Activated CD8-positive, alpha-beta memory T cell treated with anti-CD3 and anti-CD28 coated beads, Interleukin-2, amount 50 U/mL, for 24 hours (primary cell): ENCODE measurements around the gene ZBED6.
"Not testable (repeated sequence)": the region's sequence is repeated elsewhere in the genome, so short reads cannot be mapped to it uniquely, and the experiment has no call there.

Experiments
- DNase-seq: peaks from one replicate; pipeline ENCODE4 v3.0.0-alpha.2; 2020; ENCODE audit errors: extremely low read depth

Gene ZBED6

DNA sequence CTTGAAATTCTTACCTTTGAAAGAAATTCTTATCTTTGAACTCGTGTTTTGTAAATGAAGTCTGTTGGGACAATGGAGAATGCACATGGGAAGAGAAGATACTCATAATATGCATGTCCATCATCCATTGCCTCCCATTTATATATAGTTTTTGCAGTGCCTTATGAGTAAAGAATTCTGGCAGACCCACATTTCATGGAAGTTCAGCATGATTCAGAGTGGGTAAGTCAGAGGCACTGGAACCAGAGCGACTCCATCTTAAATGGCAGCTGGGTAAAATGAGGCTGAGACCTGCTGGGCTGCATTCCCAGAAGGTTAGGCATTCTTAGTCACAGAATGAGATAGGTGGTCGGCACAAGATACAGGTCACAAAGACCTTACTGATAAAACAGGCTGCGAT is 16.6 kb upstream of the ZBED6 start:
- DNase-seq = no peak

DNA sequence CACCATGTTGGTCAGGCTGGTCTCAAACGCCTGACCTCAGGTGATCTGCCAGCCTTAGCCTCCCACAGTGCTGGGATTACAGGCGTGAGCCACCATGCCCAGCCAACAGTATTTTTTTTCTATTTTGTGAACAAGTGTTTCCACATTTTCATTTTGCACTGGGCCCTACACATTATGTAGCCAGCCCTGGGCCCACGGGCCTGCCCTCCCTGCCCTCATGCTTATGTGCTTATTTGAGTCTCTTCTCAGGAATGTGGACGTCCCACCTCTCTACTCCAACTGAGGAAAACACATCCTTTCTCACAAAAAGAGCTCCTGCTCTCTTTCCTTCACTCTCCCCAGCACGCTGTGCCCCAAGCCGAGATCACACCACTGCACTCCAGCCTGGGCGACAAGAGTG is 13.5 kb upstream of the ZBED6 start:
- no peak for DNase-seq

DNA sequence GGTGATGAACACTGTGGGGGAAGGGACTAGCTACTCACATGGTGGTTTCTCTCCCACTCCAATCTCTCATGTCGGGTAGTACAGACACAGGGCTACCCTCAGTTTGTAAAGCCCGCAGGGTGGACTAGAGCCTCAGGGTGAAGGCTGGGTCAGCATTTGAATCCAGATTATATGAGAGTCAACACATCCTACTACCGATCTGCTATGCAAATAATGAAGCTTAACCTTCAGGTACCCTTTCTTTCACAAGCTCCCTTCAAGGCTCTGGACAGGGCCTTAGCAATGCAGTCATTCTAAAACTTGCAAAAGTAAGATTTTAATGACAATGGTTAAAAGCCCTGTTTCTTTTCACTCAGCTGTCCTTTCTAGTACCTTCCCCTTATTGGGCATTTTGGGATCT is 5.5 kb upstream of the ZBED6 start:
- no peak for DNase-seq

DNA sequence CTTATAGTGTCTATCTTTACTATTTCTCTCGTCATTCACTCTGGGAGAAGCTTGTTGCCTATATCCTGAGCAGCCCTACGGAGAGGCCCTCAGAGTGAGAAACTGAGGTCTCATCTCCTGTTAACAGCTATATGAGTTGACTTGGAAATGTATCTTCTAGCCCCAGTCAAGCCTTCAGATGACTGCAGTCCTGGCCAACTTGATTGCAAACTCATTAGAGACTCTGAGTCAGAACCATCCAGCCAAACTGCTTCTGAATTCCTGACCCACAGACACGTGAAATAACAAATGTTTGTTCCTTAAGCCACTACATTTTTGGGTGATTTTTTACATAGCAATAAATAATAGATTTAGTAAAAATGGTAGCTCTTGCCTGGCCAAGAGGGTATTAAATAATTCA is 3.9 kb upstream of the ZBED6 start:
- no peak for DNase-seq

DNA sequence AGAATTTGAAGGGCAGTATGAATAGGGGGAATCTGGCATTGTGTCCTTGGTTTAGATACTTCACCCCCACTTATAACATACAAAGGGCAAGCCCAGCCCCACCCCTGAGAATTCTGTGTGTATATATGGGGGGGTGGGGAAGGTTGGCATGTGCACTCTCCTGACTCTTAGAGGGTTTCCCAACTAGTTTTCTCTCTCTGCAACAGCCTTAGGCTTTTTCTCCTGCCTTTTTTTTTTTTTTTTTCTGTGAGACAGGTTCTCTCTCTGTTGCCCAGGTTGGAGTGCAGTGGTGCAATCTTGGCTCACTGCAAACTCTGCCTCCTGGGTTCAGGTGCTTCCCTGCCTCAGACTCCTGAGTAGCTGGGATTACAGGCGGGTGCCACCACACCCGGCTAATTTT is 2.9 kb upstream of the ZBED6 start:
- DNase-seq = no peak

DNA sequence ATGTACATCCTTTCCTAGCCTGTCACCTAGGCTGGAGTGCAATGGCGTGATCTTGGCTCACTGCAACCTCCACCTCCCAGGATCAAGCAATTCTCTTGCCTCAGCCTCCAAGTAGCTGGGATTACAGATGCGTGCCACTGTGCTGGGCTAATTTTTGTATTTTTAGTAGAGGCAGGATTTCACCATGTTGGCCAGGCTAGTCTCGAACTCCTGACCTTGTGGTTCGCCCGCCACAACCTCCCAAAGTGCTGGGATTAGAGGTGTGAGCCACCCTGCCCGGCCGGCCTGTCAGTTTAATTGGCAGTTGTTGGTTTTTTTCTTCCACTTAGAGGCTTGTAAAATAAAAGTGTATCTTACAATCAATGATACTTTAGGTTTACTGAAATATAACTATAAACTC is 1.9 kb upstream of the ZBED6 start:
- DNase-seq = not testable (repeated sequence)

DNA sequence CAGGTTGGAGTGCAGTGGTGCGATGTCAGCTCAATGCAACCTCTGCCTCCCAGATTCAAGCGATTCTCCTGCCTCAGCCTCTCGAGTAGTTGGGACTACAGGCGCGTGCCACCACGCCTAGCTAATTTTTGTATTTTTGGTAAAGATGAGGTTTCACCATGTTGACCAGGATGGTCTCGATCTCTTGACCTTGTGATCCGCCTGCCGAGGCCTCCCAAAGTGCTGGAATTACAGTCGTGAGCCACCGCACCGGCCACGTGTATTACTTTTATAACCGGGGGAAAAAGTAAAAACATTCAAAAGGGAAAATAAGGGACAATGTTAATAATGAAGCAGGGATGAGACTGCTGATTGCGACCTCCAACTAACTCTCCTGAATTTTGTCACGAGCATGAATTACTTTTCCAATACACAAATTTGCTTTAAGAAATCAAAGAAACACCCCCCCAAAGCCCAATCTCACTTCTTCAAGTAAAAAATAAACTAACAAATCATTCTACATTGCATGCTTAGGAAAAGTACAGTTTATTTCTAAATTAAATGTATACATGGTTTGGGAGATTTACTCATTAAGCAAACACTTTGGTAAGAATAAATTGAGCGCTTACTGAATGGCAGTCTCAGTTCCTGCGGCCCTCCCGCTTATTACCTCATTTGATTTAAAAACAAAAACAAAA is 521 bp upstream of the ZBED6 start:
- no peak for DNase-seq

DNA sequence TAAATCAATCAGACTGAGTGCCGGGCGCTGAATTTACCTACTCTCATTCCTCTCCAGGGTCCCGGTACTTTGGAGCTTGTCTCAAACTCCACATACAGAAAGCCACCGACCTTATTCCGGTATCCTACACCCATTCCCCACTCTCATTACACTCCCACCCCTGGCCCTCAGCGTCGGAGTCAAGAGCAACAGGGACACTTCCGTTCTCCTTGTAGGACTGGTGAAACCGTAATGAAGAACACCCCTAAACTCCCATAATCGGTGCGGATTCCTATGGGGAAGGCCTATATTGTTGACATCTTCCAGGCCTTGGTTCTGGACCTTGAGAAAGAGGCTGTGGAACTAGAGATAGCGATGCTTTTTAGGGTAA is 798 bp downstream of the ZBED6 start:
- no peak for DNase-seq

DNA sequence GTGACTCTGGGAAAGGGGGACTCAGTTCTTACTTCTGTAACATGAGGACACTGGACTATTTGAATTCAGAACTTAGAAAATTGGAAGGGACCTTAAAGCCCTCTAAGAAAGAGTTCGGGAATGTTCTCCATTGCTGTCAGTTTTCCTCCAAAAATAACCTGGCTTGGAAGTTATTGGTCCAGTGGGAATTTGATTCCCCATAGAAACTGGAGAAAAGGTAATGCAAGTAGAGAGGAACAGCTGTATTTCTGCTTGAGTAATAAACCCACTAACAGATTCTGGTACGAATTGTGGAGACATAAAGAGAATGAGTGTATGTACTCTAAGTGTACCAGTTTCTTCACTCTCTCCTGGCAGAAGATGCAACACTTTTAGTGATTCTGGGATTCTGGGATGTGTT is 1.8 kb downstream of the ZBED6 start:
- no peak for DNase-seq

DNA sequence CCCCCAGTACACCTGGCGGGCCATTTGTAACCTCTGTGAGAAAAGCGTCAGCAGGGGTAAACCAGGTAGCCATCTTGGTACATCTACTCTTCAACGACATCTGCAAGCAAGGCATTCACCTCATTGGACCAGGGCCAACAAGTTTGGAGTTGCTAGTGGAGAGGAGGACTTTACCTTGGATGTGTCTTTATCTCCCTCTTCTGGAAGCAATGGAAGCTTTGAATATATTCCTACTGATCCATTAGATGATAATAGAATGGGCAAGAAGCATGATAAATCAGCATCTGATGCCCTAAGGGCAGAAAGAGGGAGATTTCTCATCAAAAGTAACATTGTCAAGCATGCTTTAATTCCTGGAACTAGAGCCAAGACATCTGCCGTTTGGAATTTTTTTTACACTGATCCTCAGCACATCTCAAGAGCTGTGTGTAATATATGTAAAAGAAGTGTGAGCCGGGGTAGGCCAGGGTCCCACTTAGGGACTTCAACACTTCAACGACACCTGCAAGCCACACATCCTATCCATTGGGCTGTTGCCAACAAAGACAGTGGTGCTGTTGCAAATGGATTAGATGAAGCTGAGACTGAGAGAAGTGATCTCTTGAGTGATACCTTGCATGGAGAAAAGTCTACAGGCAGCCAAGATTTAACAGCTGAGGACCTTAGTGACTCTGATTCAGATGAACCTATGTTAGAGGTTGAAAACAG is 2.7 kb downstream of the ZBED6 start:
- DNase-seq = no peak

DNA sequence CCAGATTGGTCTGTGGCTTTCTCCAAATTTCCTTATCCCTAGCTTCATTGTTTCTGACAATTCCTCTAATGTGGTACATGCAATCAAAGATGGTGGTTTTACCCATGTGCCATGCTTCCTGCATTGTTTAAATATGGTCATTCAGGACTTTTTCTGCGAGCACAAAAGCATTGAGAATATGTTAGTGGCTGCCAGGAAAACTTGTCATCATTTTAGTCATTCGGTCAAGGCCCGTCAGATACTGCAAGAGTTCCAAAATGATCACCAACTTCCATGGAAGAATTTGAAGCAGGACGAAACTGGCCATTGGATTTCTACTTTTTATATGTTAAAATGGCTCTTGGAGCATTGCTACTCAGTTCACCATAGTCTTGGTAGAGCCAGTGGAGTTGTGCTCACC is 3.7 kb downstream of the ZBED6 start:
- DNase-seq = no peak

DNA sequence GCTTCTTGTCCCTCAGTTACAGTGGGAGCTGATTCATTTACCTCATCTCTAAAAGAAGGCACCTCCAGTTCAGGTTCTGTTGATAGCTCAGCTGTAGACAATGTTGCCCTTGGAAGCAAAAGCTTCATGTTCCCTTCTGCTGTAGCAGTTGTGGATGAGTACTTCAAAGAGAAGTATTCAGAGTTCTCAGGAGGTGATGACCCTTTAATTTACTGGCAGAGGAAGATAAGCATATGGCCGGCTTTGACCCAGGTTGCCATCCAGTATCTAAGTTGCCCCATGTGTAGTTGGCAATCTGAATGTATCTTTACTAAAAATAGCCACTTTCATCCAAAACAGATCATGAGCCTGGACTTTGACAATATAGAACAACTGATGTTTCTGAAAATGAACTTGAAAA is 4.5 kb downstream of the ZBED6 start:
- no peak for DNase-seq

DNA sequence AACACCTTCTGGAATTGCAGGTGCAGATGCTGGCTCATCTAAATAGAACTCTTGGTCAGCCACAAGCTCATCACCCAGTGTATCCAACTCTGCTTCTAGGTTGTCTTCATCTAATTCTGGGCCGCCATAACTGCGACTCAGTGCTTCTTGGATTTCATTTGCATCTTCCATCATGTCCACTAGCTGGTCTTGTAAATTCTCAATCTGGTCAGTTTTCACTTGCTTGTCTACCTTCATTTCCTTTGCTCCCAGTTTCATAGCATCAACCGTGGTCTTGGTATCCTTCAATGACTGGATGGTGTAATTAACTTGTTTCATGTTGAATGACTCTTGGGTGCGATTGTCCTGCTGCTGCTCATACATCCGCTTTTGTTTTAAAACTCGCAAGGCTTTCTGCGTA is 10.3 kb downstream of the ZBED6 start:
- DNase-seq = no peak

DNA sequence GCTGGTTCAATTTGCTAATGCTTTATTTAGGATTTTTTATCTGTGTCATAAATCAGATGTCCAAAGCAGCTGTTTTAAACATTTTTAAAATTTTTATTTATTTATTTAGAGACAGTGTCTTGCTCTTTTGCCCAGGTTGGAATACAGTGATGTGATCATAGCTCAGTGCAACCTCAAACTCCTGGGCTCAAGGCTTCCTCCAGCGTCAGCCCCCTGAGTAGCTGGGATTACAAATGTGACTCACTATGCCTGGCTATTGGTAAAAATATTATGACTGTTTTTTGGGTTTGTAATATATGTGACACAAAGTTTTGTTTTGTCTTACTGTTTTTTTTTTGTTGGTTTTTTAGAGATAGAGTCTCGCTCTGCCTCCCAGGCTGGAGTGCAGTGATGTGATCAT is 11.8 kb downstream of the ZBED6 start:
- no peak for DNase-seq

DNA sequence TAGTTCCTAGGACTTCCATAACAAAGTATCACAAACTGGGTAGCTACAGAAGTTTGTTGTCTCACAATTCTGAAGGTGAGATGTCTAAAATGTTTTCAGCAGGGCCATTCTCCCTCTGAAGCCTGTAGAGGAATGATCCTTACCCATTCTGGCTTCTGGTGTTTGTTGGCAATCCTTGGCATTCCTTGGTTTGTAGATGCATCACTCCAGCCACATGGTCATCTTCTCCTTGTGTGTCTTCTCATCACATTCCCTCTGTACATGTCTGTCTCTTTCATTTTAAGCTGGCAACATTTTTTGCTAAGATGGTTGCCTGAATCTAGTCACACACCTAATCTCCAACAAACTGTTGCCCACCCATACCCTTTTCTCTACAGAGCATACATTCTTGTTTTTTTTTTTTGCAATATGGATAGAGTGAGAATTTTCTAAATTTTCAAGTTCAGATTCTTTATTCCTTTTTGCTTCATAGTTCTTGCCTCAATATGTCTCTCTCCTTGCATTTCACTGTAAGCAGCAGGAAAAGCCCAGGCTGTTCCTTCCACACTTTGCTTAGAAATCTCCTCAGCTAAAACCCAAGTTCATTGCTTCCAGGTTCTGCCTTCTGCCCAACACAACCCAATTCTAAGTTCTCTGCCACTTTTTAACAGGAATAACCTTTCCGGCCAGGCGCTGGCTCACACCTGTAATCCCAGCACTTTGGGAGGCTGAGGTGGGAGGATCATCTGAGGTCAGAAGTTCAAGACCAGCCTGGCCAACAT is 18.3 kb downstream of the ZBED6 start:
- DNase-seq = no peak

DNA sequence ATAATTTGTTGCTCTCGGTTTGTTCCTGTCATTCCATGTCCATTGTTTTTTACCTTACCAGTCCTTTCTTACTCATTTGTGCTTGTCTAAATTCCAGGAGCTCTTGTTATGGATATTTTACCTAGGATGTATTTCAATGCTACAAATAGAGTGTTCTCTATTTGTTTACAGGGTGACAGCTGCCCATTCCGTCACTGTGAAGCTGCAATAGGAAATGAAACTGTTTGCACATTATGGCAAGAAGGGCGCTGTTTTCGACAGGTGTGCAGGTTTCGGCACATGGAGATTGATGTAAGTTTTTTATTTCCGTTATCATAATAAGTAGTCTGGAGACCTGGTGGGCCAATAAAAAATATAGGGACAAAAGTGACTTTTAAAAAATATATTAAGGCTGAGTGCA is 23.0 kb downstream of the ZBED6 start:
- DNase-seq = no peak

DNA sequence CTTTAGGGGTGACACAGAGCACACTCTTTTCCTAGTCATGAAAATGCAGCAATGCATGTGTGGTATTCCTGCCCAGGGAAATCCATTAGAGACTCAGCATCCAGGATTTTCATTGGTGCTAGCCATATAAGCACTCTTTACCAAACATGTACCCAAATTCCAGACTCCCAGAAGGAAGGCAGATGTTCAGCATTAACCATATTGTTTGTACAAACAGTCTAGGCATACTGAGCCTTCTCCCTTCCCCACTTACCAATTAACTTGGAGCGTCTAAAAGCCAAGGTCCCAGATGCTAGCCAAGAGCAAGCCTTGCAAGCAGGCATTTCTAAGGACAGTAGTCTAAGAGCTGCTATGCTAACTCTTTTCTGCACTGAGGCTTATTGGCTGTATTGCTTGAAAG is 27.9 kb downstream of the ZBED6 start:
- no peak for DNase-seq

DNA sequence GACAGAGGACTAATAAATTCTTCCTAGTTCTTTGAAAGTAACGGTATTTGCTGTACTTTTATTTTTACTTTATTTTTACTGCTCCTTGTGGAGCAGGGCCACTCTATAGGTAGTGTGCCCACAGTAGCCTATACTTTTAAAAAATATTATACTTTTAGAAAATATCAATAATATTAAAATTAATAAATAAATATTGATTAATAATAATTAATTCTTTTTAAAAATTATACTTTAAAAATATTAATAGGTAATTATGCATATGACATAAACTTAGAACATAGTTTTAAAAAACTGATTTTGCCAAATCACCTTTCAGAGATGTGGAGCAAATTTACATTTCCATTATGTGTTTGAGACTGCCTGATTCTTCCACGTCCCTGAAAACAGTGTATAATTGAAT is 30.8 kb downstream of the ZBED6 start:
- DNase-seq = no peak

DNA sequence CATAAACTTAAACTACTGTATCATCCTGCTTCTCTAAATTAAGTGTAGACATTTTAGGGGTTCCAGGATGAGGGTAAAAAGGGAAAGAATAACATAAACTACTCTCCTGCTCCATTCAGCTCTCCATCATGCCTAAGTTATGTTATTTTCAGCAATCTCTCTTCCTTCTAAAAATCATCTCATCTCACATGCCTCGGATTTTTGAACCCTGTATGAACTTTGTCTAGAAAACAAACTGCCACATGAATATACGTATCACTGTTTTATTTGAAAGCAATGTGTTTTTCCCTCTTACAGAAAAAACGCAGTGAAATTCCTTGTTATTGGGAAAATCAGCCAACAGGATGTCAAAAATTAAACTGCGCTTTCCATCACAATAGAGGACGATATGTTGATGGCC is 32.6 kb downstream of the ZBED6 start:
- DNase-seq = no peak

DNA sequence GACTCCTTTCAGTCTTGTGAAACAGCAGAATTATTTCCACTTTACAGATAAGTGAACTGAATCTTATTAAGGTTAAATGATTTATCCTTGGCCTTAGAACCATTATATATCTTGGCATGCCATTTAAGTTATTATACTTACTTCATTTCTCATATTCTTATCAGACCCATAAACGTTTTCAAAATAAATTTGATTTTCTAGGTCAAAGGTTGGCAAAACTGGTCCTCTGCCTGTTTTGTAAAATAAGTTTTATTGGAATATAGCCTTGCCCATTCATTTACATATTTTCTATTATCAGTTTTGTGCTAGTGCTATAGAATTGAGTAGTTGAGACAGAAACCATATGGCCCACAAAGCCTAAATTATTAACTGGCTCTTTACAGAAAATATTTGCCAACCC is 33.1 kb downstream of the ZBED6 start:
- DNase-seq = no peak

DNA sequence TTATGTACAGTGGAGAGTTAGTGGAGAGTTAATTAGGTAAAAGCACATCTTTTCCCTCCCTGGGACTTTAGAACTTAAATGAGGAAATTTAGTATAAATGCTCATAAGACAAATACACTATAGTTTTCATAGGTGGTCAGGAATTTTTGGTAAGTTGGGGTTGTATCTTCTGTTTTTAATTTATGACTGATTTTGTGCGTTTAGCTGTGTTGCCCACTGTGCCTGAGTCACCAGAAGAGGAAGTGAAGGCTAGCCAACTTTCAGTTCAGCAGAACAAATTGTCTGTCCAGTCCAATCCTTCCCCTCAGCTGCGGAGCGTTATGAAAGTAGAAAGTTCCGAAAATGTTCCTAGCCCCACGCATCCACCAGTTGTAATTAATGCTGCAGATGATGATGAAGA is 33.8 kb downstream of the ZBED6 start:
- DNase-seq = not testable (repeated sequence)

DNA sequence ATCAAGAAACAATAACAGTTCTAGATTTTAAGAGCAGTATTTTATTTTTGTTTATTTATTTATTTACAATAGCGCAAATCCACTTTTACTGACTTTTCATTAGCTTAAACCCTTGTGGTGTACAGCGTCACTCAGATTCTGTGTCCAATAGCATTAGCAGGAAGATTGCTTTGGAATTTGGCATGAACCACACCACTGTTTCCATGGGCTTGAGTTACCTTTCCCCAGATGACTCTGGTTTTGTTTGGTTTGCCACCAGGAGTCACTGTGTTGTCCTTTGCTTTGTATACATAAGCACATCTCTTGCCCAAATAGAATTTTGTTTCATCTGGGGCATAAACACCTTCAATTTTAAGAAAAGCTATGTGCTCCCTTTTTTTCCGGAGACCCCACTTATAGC is 40.1 kb downstream of the ZBED6 start:
- no peak for DNase-seq

DNA sequence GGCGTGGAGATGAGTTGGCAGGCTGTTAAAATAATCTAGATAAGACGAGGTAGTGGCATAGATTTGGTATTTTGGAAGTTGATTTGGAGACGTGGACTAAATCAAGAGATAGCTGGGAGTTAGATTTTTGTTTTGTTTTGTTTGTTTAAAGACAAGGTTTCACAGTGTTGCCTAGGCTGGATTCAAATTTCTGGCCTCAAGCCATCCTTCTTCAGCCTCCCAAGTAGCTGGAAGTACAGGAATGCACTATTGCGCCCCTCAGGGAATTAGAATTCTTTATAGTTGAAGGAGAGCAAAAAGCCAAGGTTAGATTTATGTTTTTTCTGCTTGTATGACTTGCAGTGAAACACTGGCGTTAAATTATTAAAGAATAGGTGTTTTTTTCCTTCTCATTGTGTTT is 43.7 kb downstream of the ZBED6 start:
- no peak for DNase-seq
